ENCODE data around the gene KIAA1671. TPM values are rescaled to one million over a fixed set of nuclear protein-coding genes. Genes with fewer than 3 reads are reported as not detected.

The KIAA1671 gene
- total RNA-seq, 2 experiments from 2014 or later = 25.4 to 27.0 TPM

DNA sequence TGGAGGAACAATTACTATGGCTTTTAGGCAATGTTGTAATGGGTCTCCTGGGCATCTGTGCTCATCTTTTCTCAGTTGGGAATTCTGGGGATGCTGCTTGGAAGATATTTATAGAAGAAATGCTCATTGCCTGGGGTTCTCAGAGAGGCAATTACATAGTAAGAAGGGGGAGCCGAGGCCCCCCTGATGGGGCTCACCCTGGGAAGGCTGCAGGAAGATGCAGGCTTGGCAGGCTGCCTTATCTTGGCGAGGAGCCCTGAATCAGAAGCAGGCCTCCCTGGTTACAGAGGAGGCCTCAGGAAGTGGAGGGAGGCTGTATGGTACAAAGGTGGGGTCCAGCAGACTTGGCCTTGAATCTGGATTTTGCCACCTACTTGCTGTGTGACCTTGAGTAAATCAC, 186.5 kb downstream of the KIAA1671 start:
- Mint-ChIP-seq H3K4me1 (no peaks in the 10 kb centered on the region), H3K27me3 (no peaks in the 10 kb centered on the region), H3K27ac (no peak overlapping the region), H3K9me3 (peaks cover 5% of the 10 kb centered on the region), H3K36me3 (ENCODE audit: low read depth) (peaks cover 29% of the 10 kb centered on the region), H3K4me3 (no peak overlapping the region)
- no peak for DNase-seq
- CTCF ChIA-PET = no interaction called here
- POLR2A ChIA-PET = no interaction called here

DNA sequence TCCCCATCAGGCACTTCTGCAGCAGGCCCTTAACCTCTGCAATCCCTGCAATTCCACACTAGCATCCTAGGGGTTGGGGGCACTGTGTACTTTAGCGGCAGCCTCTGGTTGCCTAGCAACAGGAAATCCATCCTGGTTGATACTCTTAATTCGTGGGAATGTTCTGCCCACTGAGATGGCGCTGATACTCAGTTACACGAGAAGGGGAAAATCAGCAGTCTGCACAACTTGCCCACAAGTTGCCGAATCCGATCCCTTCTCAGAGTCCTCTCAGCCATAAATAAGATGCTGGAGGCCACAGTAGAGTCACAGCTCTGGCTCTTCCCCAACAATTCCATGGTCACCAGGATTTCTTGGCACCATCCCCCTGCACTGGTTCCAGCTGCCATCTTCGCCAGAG, 189.6 kb downstream of the KIAA1671 start:
- Mint-ChIP-seq H3K4me1 (no peaks in the 10 kb centered on the region), H3K9me3 (peaks cover 4% of the 10 kb centered on the region), H3K27me3 (no peaks in the 10 kb centered on the region), H3K27ac (no peak overlapping the region), H3K36me3 (ENCODE audit: low read depth) (peaks cover 21% of the 10 kb centered on the region), H3K4me3 (no peak overlapping the region)
- CTCF ChIA-PET = no interaction called here
- POLR2A ChIA-PET = no interaction called here
- DNase-seq = no peak

DNA sequence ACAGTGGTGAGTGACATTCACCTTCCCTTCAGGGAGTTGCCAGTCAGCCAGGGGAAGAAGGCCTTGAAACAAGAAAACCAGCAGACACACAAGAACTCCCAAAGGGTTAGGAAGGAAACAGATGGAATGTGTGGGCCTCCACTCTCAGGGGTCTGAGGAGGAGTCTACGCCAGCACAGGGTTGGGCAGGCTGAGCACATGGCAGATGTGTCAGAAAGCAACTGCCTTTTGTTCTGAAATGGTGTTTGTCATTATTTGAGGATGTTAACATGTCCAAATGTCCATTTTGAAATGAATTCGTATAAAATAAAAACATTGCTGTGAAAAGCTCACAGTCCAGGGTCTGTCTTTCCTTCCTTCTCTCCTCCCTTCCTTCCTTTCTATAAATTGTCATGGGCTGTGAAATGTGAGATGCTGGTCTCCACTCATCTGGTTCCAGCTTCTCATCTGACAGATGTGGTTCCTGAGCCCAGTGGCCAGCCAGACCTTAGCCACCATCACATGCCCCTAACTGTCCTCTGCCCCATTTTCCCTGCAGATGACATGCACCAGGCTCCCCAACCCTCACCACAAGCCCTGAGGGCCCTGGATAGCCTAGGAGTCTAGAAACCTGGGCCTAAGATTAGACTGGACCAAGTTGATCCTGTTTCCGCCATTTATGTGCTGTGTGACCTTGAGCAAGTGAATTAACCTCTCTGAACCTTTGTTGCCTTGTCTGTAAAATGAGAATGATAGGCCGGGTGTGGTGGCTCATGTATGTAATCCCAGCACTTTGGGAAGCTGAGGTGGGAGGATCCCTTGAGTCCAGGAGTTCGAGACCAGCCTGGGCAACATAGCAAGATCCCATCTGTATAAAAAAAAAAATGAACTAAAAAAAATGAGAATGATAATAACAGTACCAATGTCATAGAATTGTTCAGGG, 190.9 kb downstream of the KIAA1671 start:
- peaks cover 8% of the 10 kb centered on the region for H3K36me3 Mint-ChIP-seq (ENCODE audit: low read depth)
- no peak overlapping the region for H3K27ac Mint-ChIP-seq
- CTCF ChIA-PET = interaction anchor here (1.2 kb wide), 1 partner anchor 59 kb away, joined by 3 read pairs; no protein-coding TSS in a partner anchor

DNA sequence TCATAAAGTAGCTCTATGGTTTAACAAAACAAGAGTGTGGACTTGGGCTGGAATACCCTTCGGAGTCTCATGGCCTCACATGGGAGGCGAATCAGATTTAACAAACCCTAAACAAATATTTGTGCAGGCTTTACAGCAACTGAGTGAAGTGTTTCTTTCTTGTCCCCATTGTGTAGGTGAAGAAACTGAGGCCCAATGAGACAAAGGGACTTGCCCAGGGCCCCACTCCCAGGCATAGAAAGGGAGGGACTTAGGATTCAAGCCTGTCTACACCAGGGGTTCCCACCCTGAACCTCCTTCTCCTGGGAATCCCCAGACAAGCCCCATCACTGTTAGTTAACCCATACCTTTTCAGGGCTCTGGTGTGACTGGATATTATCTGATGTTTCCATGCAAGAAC, 192.0 kb downstream of the KIAA1671 start:
- Mint-ChIP-seq H3K27me3 (no peaks in the 10 kb centered on the region), H3K4me3 (no peak overlapping the region), H3K9me3 (no peaks in the 10 kb centered on the region), H3K27ac (no peak overlapping the region), H3K4me1 (no peaks in the 10 kb centered on the region), H3K36me3 (ENCODE audit: low read depth) (peaks cover 1% of the 10 kb centered on the region)
- POLR2A ChIA-PET = no interaction called here
- CTCF ChIA-PET = interaction anchor here (1.2 kb wide), 1 partner anchor 58 kb away, joined by 3 read pairs; no protein-coding TSS in a partner anchor
- no peak for DNase-seq

More for the DNA sequence above, 190.9 kb downstream of the KIAA1671 start:
- Mint-ChIP-seq H3K4me3 (no peak overlapping the region), H3K9me3 (no peaks in the 10 kb centered on the region), H3K27me3 (no peaks in the 10 kb centered on the region), H3K4me1 (no peaks in the 10 kb centered on the region)
- no peak for DNase-seq
- POLR2A ChIA-PET = no interaction called here

DNA sequence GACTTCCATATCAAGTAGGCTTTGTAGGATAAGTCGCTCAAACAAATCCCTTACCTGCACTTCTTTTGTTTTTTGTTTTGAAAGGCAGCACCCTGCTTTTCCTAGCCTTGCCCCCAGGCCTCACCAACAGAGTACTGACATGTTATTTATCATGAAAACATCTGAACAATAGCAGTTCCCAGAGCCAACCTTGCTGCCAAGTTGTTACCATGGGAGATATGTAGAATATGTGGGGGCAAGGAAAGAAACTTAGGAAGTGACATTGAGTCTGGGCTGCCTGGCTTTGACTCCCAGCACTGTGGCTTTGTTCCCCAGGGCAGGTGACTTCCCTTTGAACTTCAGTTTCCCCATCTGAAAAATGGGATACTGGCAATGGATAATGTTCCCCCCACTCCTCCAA, 193.8 kb downstream of the KIAA1671 start:
- Mint-ChIP-seq H3K9me3 (no peaks in the 10 kb centered on the region), H3K27me3 (no peaks in the 10 kb centered on the region), H3K27ac (no peak overlapping the region), H3K4me1 (no peaks in the 10 kb centered on the region), H3K4me3 (no peak overlapping the region), H3K36me3 (ENCODE audit: low read depth) (no peaks in the 10 kb centered on the region)
- ChIA-PET CTCF (no interaction called here), POLR2A (no interaction called here)
- no peak for DNase-seq

DNA sequence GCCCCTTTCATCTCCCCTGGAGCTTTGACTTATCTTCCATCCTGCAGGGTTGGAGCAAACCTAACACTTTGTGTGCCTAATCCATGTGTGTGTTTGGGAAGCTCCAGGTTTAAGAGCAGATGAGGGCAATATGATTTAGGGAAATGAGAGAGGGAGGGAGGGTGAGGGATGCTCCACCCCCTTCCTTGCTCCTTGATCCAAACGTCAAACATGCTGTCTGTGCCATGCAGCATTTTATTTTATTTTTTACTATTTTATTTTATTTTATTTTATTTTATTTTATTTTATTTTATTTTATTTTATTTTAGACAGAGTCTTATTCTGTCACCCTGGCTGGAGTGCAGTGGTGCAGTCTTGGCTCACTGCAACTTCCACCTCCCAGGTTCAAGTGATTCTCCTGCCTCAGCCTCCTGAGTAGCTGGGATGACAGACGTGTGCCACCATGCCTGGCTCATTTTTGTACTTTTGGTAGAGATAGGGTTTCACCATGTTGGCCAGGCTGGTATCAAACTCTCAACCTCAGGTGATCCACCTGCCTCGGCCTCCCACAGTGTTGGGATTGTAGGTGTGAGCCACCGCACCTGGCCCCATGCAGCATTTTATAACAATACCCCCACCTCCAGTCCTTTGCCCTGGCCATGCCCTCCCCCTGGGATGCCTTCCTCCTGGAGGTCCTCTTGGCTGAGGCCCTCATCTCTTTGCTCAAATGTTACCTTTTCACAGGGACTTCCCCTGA, 194.6 kb downstream of the KIAA1671 start:
- POLR2A ChIA-PET = no interaction called here
- Mint-ChIP-seq H3K4me3 (no peak overlapping the region), H3K27ac (no peak overlapping the region), H3K4me1 (no peaks in the 10 kb centered on the region), H3K9me3 (no peaks in the 10 kb centered on the region), H3K36me3 (ENCODE audit: low read depth) (no peaks in the 10 kb centered on the region), H3K27me3 (no peaks in the 10 kb centered on the region)
- no peak for DNase-seq
- CTCF ChIA-PET = no interaction called here

DNA sequence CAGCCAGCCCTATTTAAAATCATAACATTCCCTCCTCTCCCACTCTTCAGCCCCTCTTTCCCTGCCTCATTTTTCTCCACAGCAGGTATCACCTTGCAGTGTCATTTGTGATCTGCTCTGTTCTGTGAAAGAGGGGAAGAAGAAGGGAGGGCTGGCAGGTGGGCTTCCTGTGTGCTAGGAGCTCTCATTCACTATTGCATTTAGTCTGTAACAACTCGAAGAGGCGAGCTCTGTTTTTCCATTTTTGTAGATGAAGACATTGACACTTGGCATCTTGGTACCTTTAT, 195.1 kb downstream of the KIAA1671 start:
- Mint-ChIP-seq H3K27ac (no peak overlapping the region), H3K4me1 (no peaks in the 10 kb centered on the region), H3K9me3 (no peaks in the 10 kb centered on the region), H3K27me3 (no peaks in the 10 kb centered on the region), H3K4me3 (no peak overlapping the region), H3K36me3 (ENCODE audit: low read depth) (no peaks in the 10 kb centered on the region)
- POLR2A ChIA-PET = no interaction called here
- DNase-seq = no peak
- CTCF ChIA-PET = no interaction called here

DNA sequence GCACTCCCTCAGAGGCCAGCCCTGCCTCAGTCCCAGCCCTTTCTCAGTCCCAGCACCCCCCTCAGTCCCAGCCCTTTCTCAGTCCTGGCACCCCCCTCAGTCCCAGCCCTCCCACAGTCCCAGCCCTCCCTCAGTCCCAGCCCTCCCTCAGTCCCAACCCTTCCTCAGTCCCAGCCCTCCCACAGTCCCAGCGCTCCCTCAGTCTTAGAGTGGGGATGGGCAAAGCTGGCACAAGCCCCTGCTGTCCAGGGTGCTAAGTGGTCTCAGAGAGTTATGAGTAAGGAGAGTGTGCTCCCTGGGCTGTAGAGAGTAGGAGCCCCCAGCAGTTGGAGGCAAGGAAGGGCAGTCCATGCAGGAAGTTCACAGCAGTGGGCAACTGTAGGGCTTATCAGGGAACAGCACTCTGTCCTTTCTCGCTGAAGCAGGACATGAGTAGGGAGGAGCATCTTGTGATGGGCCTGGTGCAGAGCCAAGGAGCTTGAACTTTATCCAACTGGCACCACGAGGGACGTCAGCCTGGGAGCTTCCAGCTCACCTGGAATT, 195.7 kb downstream of the KIAA1671 start:
- no peaks in the 10 kb centered on the region for H3K27me3 Mint-ChIP-seq
- no peak overlapping the region for H3K4me3 Mint-ChIP-seq
- H3K27ac Mint-ChIP-seq = no peak overlapping the region
- H3K9me3 Mint-ChIP-seq = no peaks in the 10 kb centered on the region
- CTCF ChIA-PET = no interaction called here
- POLR2A ChIA-PET = no interaction called here
- H3K4me1 Mint-ChIP-seq = no peaks in the 10 kb centered on the region
- H3K36me3 Mint-ChIP-seq (ENCODE audit: low read depth) = no peaks in the 10 kb centered on the region
- no peak for DNase-seq

DNA sequence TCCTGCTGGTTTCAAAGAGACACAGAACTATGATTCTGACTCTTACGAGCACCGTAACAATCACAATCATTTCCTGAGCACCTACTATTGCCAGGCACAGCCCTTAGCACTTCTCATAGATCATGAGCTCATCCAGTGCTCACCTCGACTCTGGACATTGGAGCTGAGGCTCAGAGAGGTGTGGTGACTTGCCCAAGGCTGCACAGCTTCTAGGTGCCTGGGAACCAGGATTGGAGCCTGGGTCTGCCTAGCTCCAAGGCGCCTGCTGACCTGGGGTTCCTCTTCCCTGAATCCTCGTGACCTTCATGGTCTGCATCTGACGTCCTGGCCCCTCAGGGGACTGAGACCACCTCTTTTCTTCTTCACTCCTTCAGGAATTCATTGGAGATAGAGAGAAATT, 196.5 kb downstream of the KIAA1671 start:
- ChIA-PET POLR2A (no interaction called here), CTCF (interaction anchor here (0.5 kb wide), 1 partner anchor 50 kb away, joined by 4 read pairs; no protein-coding TSS in a partner anchor)
- no peak for DNase-seq
- Mint-ChIP-seq H3K36me3 (ENCODE audit: low read depth) (no peaks in the 10 kb centered on the region), H3K27me3 (no peaks in the 10 kb centered on the region), H3K4me1 (no peaks in the 10 kb centered on the region), H3K4me3 (no peak overlapping the region), H3K27ac (no peak overlapping the region), H3K9me3 (no peaks in the 10 kb centered on the region)

DNA sequence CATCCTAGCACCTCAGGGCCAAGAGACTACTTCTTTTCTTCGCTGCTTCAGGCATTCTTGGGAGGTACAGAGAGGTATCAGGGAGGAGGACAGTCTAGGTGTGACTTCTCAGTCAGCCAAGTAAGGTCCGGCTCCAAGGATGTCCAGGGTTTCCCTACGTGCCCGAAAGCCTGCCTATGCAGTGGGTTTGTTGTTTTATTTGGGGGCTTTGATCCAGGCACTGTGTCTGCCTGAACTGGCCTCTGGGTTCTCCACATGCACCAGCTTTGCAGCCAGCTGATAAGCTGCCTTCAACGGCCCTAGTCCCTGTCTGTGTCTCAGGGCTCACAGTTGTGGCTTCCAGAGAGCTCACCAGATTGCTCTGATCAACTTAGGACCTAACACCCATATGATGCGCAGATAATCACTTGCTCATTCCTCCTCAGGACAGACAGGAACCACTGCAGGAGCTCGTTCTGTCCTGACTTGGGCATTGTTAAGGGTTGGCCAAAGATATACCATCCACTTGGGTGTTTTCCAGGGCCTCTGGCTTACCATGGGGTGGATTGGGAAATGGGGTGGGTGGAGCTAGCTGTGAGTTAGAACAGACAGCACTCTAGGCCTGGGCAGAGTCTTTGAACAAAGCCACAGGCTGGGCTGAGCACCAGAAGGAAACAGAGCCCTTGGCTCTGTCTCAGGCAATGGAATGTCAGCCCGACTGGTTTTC, 201.6 kb downstream of the KIAA1671 start:
- H3K27me3 Mint-ChIP-seq = no peaks in the 10 kb centered on the region
- no peak overlapping the region for H3K4me3 Mint-ChIP-seq
- CTCF ChIA-PET = interaction anchor here (1.1 kb wide), 1 partner anchor 48 kb away, joined by 3 read pairs; no protein-coding TSS in a partner anchor
- H3K4me1 Mint-ChIP-seq = no peaks in the 10 kb centered on the region
- no peaks in the 10 kb centered on the region for H3K9me3 Mint-ChIP-seq
- no peaks in the 10 kb centered on the region for H3K36me3 Mint-ChIP-seq (ENCODE audit: low read depth)
- POLR2A ChIA-PET = no interaction called here
- no peak for DNase-seq
- H3K27ac Mint-ChIP-seq = no peak overlapping the region

DNA sequence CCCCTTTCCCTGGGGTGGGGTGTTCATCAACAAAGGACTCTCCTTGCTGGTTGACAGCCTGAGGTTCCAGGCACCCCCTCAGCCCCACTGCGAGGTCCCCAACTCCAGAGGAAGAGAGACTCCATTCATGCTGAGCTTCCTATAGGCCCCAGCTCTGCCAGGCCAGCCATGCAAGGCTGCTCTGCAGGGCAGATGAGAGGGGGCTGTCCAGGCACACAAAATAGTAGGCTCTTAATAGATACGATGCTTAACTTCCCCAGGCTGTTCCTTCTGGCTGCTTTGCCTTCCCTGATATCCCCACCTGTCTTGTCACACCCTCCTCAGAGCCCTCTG, 202.1 kb downstream of the KIAA1671 start:
- Mint-ChIP-seq H3K27me3 (no peaks in the 10 kb centered on the region), H3K36me3 (ENCODE audit: low read depth) (no peaks in the 10 kb centered on the region), H3K9me3 (no peaks in the 10 kb centered on the region), H3K4me3 (no peak overlapping the region), H3K27ac (no peak overlapping the region), H3K4me1 (no peaks in the 10 kb centered on the region)
- CTCF ChIA-PET = interaction anchor here (1.1 kb wide), 1 partner anchor 48 kb away, joined by 3 read pairs; no protein-coding TSS in a partner anchor
- DNase-seq = no peak
- POLR2A ChIA-PET = no interaction called here

DNA sequence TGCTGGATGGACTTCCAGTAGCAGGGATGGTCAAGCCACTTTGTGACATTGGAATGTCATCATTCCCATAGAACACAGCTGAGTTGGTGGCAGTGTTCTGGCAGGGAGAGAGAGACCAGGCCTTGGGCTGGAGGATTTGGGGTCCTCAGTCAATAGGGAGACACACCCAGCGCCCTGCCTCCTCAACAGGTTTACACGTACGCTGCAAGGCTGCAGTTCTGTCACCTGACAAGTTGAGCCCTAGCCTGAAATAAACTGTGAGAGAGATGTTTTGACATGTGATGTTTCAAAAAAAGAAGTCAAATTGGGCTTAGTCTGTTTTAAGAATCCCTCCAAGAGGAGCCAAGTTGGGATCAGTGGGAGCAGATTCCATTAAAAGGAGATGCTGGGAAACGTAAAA, 204.2 kb downstream of the KIAA1671 start:
- H3K9me3 Mint-ChIP-seq = no peaks in the 10 kb centered on the region
- H3K27ac Mint-ChIP-seq = no peak overlapping the region
- CTCF ChIA-PET = no interaction called here
- no peak for DNase-seq
- POLR2A ChIA-PET = no interaction called here
- H3K36me3 Mint-ChIP-seq (ENCODE audit: low read depth) = no peaks in the 10 kb centered on the region
- H3K4me3 Mint-ChIP-seq = no peak overlapping the region
- no peaks in the 10 kb centered on the region for H3K27me3 Mint-ChIP-seq
- H3K4me1 Mint-ChIP-seq = no peaks in the 10 kb centered on the region

DNA sequence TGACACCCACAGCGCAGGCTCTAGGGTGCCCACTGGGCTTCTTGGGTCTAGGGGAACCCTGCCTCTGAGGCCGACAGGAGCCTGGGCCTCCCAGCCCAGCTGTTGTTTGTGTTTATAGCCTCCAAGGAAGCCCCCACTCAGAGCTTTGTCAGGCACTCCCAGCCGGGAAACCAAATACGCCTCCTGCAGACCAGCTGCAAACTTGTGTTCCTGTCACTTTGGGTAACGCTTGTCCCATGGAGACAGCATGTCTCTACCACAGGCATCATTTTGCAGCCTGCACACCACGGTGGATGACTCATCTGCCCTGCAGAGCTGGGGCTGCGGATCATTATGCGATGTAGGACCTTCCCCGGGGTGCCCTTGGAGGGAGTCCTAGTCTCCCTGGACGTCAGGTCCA, 206.5 kb downstream of the KIAA1671 start:
- ChIA-PET CTCF (interaction anchor here (1.3 kb wide), 1 partner anchor 43 kb away, joined by 3 read pairs; no protein-coding TSS in a partner anchor), POLR2A (no interaction called here)
- Mint-ChIP-seq H3K4me3 (no peak overlapping the region), H3K9me3 (no peaks in the 10 kb centered on the region), H3K4me1 (no peaks in the 10 kb centered on the region), H3K36me3 (ENCODE audit: low read depth) (no peaks in the 10 kb centered on the region), H3K27me3 (no peaks in the 10 kb centered on the region), H3K27ac (no peak overlapping the region)
- no peak for DNase-seq

All from activated CD4-positive, alpha-beta T cell treated with anti-CD3 and anti-CD28 coated beads, Interleukin-2, amount 10 ng/mL, durations not matched to agents 7 days and 5 days (primary cell).